ENCODE results near the gene RHAG. TPM values are rescaled to one million over a fixed set of nuclear protein-coding genes. Genes with fewer than 3 reads are reported as not detected.

Gene RHAG
- total and polyA plus RNA-seq, 2 of the 8 experiments (the other 6 are each of a cell fraction or from before 2014, with no cell fraction given), result not detected

DNA sequence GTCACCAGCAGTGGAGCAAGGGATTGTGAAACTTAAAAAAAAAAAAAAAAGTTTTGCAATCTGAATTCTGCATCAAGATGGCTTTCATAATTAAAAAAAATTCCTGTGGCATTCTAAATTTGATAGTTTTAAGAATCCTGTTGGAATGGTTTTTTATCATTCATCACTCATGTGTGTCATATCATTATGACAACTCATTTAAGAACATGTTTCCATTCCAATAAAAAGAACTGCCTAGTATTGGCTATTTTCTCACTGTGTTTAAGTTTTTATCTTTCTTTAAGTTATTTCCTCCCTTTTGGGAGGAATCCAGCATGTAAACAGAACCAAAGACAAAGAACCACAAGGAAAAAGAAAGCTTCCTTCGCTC is 26.2 kb upstream of the RHAG start (continued):
- TF ChIP-seq, protein P1, sequence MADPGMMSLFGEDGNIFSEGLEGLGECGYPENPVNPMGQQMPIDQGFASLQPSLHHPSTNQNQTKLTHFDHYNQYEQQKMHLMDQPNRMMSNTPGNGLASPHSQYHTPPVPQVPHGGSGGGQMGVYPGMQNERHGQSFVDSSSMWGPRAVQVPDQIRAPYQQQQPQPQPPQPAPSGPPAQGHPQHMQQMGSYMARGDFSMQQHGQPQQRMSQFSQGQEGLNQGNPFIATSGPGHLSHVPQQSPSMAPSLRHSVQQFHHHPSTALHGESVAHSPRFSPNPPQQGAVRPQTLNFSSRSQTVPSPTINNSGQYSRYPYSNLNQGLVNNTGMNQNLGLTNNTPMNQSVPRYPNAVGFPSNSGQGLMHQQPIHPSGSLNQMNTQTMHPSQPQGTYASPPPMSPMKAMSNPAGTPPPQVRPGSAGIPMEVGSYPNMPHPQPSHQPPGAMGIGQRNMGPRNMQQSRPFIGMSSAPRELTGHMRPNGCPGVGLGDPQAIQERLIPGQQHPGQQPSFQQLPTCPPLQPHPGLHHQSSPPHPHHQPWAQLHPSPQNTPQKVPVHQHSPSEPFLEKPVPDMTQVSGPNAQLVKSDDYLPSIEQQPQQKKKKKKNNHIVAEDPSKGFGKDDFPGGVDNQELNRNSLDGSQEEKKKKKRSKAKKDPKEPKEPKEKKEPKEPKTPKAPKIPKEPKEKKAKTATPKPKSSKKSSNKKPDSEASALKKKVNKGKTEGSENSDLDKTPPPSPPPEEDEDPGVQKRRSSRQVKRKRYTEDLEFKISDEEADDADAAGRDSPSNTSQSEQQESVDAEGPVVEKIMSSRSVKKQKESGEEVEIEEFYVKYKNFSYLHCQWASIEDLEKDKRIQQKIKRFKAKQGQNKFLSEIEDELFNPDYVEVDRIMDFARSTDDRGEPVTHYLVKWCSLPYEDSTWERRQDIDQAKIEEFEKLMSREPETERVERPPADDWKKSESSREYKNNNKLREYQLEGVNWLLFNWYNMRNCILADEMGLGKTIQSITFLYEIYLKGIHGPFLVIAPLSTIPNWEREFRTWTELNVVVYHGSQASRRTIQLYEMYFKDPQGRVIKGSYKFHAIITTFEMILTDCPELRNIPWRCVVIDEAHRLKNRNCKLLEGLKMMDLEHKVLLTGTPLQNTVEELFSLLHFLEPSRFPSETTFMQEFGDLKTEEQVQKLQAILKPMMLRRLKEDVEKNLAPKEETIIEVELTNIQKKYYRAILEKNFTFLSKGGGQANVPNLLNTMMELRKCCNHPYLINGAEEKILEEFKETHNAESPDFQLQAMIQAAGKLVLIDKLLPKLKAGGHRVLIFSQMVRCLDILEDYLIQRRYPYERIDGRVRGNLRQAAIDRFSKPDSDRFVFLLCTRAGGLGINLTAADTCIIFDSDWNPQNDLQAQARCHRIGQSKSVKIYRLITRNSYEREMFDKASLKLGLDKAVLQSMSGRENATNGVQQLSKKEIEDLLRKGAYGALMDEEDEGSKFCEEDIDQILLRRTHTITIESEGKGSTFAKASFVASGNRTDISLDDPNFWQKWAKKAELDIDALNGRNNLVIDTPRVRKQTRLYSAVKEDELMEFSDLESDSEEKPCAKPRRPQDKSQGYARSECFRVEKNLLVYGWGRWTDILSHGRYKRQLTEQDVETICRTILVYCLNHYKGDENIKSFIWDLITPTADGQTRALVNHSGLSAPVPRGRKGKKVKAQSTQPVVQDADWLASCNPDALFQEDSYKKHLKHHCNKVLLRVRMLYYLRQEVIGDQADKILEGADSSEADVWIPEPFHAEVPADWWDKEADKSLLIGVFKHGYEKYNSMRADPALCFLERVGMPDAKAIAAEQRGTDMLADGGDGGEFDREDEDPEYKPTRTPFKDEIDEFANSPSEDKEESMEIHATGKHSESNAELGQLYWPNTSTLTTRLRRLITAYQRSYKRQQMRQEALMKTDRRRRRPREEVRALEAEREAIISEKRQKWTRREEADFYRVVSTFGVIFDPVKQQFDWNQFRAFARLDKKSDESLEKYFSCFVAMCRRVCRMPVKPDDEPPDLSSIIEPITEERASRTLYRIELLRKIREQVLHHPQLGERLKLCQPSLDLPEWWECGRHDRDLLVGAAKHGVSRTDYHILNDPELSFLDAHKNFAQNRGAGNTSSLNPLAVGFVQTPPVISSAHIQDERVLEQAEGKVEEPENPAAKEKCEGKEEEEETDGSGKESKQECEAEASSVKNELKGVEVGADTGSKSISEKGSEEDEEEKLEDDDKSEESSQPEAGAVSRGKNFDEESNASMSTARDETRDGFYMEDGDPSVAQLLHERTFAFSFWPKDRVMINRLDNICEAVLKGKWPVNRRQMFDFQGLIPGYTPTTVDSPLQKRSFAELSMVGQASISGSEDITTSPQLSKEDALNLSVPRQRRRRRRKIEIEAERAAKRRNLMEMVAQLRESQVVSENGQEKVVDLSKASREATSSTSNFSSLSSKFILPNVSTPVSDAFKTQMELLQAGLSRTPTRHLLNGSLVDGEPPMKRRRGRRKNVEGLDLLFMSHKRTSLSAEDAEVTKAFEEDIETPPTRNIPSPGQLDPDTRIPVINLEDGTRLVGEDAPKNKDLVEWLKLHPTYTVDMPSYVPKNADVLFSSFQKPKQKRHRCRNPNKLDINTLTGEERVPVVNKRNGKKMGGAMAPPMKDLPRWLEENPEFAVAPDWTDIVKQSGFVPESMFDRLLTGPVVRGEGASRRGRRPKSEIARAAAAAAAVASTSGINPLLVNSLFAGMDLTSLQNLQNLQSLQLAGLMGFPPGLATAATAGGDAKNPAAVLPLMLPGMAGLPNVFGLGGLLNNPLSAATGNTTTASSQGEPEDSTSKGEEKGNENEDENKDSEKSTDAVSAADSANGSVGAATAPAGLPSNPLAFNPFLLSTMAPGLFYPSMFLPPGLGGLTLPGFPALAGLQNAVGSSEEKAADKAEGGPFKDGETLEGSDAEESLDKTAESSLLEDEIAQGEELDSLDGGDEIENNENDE (IDR thresholded peaks at IDR 0.05; ENCODE audit: insufficient replicate concordance, low read length), result no peak
- TF ChIP-seq FOSL1 (IDR thresholded peaks at IDR 0.05; ENCODE audit: insufficient read depth, low read depth, low read length) (no peak), BRCA1 (IDR thresholded peaks at IDR 0.05; ENCODE audit: low read depth, low read length) (no peak), SP1 (IDR thresholded peaks at IDR 0.05; ENCODE audit: low read depth, low read length) (no peak), TAF1 (IDR thresholded peaks at IDR 0.05; ENCODE audit: low read depth, low read length) (no peak), BCL11A (IDR thresholded peaks at IDR 0.05; ENCODE audit: low read depth in 2 of 2, low read length in 2 of 2) (no peak), NANOG (IDR thresholded peaks at IDR 0.05; ENCODE audit: insufficient read depth, low read depth, low read length, poor library complexity, severe bottlenecking) (no peak), KDM1A (IDR thresholded peaks at IDR 0.05; ENCODE audit: borderline replicate concordance, low read length) (no peak), TCF12 (IDR thresholded peaks at IDR 0.05; ENCODE audit: low read depth, low read length) (no peak), ZNF274 (IDR thresholded peaks at IDR 0.05; ENCODE audit: borderline replicate concordance, extremely low read depth, low read length) (no peak)
- TF ChIP-seq, protein P2, sequence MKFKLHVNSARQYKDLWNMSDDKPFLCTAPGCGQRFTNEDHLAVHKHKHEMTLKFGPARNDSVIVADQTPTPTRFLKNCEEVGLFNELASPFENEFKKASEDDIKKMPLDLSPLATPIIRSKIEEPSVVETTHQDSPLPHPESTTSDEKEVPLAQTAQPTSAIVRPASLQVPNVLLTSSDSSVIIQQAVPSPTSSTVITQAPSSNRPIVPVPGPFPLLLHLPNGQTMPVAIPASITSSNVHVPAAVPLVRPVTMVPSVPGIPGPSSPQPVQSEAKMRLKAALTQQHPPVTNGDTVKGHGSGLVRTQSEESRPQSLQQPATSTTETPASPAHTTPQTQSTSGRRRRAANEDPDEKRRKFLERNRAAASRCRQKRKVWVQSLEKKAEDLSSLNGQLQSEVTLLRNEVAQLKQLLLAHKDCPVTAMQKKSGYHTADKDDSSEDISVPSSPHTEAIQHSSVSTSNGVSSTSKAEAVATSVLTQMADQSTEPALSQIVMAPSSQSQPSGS (IDR thresholded peaks at IDR 0.05; ENCODE audit: low read length), result no peak
